HepG2 (cell line): Measurements from ENCODE around the gene HSPA1A. TPM values are rescaled to one million over a fixed set of nuclear protein-coding genes. Genes with fewer than 3 reads are reported as not detected.
A peak's percentile ranks its signal among the peaks of the same experiment; 100 is the strongest.

Experiments used
- ATF1 ChIP-seq: IDR thresholded peaks from 2 replicates; pipeline ENCODE4 v1.6.1; 2016; ENCODE audit warnings: mild to moderate bottlenecking, control low read depth
- CBX1 ChIP-seq: IDR thresholded peaks from one replicate; pipeline ENCODE4 v1.6.1; 2016; ENCODE audit warnings: antibody characterized with exemption, low read depth
- CEBPB ChIP-seq: IDR thresholded peaks from 2 replicates; pipeline ENCODE4 v1.6.1; 2011; ENCODE audit warnings: low read depth, low read length, improper control_type of control experiment, borderline replicate concordance
- CEBPZ ChIP-seq: IDR thresholded peaks from 2 replicates; pipeline ENCODE4 v1.6.1; 2012; ENCODE audit warnings: low read length, improper control_type of control experiment
- CENPX ChIP-seq: sonication (generic); formaldehyde crosslinking; IDR thresholded peaks from 2 replicates; pipeline ENCODE4 v1.9.0; 2021; ENCODE audit warnings: mild to moderate bottlenecking, missing genetic modification reagents, moderate library complexity
- MTERF4 ChIP-seq: sonication (generic); formaldehyde crosslinking; IDR thresholded peaks from 2 replicates; pipeline ENCODE4 v1.8.0; 2023; ENCODE audit warnings: mild to moderate bottlenecking, missing genetic modification reagents
- NFE2L1 ChIP-seq: sonication (generic); formaldehyde crosslinking; IDR thresholded peaks from 2 replicates; pipeline ENCODE4 v1.4.0; 2020; ENCODE audit warnings: missing genetic modification reagents, mild to moderate bottlenecking, borderline replicate concordance
- NFYC ChIP-seq: IDR thresholded peaks from 2 replicates; pipeline ENCODE4 v1.6.1; 2016; ENCODE audit warnings: missing genetic modification reagents, missing compliant biosample characterization
- PHF20 ChIP-seq: sonication (generic); formaldehyde crosslinking; IDR thresholded peaks from 2 replicates; pipeline ENCODE4 v1.5.0; 2020; ENCODE audit warnings: mild to moderate bottlenecking, missing genetic modification reagents
- RORA ChIP-seq: sonication (generic); formaldehyde crosslinking; IDR thresholded peaks from 2 replicates; pipeline ENCODE4 v1.5.0; 2020; ENCODE audit warnings: mild to moderate bottlenecking, missing genetic modification reagents, moderate library complexity
- SOX5 ChIP-seq: IDR thresholded peaks from 2 replicates; pipeline ENCODE4 v1.6.1; 2016; ENCODE audit warnings: borderline replicate concordance
- SP2 ChIP-seq: sonication (generic); formaldehyde crosslinking; IDR thresholded peaks from 2 replicates; pipeline ENCODE4 v1.5.1; 2020; ENCODE audit warnings: mild to moderate bottlenecking, missing genetic modification reagents
- TBL1XR1 ChIP-seq: fragments of 150-350 bp; IDR thresholded peaks from 2 replicates; pipeline ENCODE4 v1.6.1; 2014; ENCODE audit warnings: borderline replicate concordance, low read length; ENCODE audit not compliant: partially characterized antibody
- ZFYVE20 ChIP-seq: sonication (generic); formaldehyde crosslinking; IDR thresholded peaks from 2 replicates; pipeline ENCODE4 v1.8.0; 2023; ENCODE audit warnings: low read depth, mild to moderate bottlenecking, moderate library complexity, missing genetic modification reagents, borderline replicate concordance
- ZNF282 ChIP-seq: fragments of 450-650 bp; IDR thresholded peaks from 2 replicates; pipeline ENCODE4 v1.6.1; 2018; ENCODE audit not compliant: partially characterized antibody
- ZNF33B ChIP-seq: sonication (generic); formaldehyde crosslinking; IDR thresholded peaks from 2 replicates; pipeline ENCODE4 v1.5.1; 2020; ENCODE audit warnings: mild to moderate bottlenecking, missing genetic modification reagents
- ZNF496 ChIP-seq: sonication (generic); formaldehyde crosslinking; IDR thresholded peaks from 2 replicates; pipeline ENCODE4 v1.8.1; 2023; ENCODE audit warnings: mild to moderate bottlenecking, moderate library complexity, missing genetic modification reagents; ENCODE audit not compliant: insufficient replicate concordance
- ZNF614 ChIP-seq: IDR thresholded peaks from 2 replicates; pipeline ENCODE4 v1.6.1; 2018; ENCODE audit warnings: missing biosample characterization, missing genetic modification reagents, inconsistent platforms, borderline replicate concordance
- ZNF709 ChIP-seq: sonication (generic); formaldehyde crosslinking; IDR thresholded peaks from 2 replicates; pipeline ENCODE4 v1.5.0; 2020; ENCODE audit warnings: mild to moderate bottlenecking, missing genetic modification reagents
- polyA plus RNA-seq, 8 experiments: library from polyadenylated mRNA; depleted of rRNA in 3 of 8; stranded (reverse) in 7 of 8; unstranded in 1 of 8; fragments of >200 nt; fragmentation: Illumina TruSeq in 4 of 8; extraction: Trizol in 4 of 8; gene quantifications; 2 replicates each; pipeline versions ENCODE4 v1.2.1 to v1.2.3, GENCODE V29; 2011 to 2016; ENCODE audit warnings: low read depth in 4 of 8, missing spikeins in 1 of 8, mixed read lengths in 1 of 8; ENCODE audit not compliant: insufficient read depth in 1 of 8
- total RNA-seq, 5 experiments: library from RNA; depleted of rRNA; stranded (reverse); fragments of >200 nt; fragmentation: Illumina TruSeq; extraction: Trizol; gene quantifications; 2 replicates each; pipeline ENCODE4 v1.2.3, GENCODE V29; 2016; ENCODE audit warnings: low read depth in 1 of 5
- TF ChIP-seq, protein P1 (sequence below): sonication (generic); formaldehyde crosslinking; IDR thresholded peaks from 2 replicates; pipeline ENCODE4 v1.4.0; 2020; ENCODE audit warnings: missing genetic modification reagents

Gene HSPA1A
- total and polyA plus RNA-seq, 2 of the 13 experiments (the other 11 are each of a cell fraction or from before 2014, with no cell fraction given), result 44.5 to 85.0 TPM

GRCh38 chr6:31795616-31796298, 19.6 kb upstream of the HSPA1A start, which contains the start of gene VARS1 (continued):
- TF ChIP-seq ZNF496 (CRISPR knock-in tag) (no peak), PHF20 (CRISPR knock-in tag) (peak; percentile 76), CEBPZ (no peak), CBX1 (peak; percentile 26), ZNF614 (CRISPR knock-in tag) (peak; percentile 54; the same call in 1 of the 2 replicates), RORA (CRISPR knock-in tag) (no peak), ATF1 (CRISPR knock-in tag) (no peak), CENPX (CRISPR knock-in tag) (no peak), SOX5 (CRISPR knock-in tag) (peak; percentile 42; the same call in 1 of the 2 replicates), ZFYVE20 (CRISPR knock-in tag) (no peak), NFE2L1 (CRISPR knock-in tag) (peak; percentile 19; the same call in 1 of the 2 replicates), ZNF709 (CRISPR knock-in tag) (no peak), MTERF4 (CRISPR knock-in tag) (peak; percentile 64; the same call in 1 of the 2 replicates), ZNF33B (CRISPR knock-in tag) (no peak; the same call in 1 of the 2 replicates), ZNF282 (no peak), NFYC (CRISPR knock-in tag) (no peak), TBL1XR1 (no peak), CEBPB (no peak), SP2 (CRISPR knock-in tag) (peak; percentile 17; the same call in 1 of the 2 replicates)
- TF ChIP-seq, protein P1, sequence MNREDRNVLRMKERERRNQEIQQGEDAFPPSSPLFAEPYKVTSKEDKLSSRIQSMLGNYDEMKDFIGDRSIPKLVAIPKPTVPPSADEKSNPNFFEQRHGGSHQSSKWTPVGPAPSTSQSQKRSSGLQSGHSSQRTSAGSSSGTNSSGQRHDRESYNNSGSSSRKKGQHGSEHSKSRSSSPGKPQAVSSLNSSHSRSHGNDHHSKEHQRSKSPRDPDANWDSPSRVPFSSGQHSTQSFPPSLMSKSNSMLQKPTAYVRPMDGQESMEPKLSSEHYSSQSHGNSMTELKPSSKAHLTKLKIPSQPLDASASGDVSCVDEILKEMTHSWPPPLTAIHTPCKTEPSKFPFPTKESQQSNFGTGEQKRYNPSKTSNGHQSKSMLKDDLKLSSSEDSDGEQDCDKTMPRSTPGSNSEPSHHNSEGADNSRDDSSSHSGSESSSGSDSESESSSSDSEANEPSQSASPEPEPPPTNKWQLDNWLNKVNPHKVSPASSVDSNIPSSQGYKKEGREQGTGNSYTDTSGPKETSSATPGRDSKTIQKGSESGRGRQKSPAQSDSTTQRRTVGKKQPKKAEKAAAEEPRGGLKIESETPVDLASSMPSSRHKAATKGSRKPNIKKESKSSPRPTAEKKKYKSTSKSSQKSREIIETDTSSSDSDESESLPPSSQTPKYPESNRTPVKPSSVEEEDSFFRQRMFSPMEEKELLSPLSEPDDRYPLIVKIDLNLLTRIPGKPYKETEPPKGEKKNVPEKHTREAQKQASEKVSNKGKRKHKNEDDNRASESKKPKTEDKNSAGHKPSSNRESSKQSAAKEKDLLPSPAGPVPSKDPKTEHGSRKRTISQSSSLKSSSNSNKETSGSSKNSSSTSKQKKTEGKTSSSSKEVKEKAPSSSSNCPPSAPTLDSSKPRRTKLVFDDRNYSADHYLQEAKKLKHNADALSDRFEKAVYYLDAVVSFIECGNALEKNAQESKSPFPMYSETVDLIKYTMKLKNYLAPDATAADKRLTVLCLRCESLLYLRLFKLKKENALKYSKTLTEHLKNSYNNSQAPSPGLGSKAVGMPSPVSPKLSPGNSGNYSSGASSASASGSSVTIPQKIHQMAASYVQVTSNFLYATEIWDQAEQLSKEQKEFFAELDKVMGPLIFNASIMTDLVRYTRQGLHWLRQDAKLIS (CRISPR knock-in tag), result no peak
